SK-N-MC (cell line): Measurements from ENCODE around the gene GALNT6.

ENCODE experiments used
- EZH2 ChIP-seq: fragments of 200-600 bp; sonication (generic); IDR thresholded peaks from one replicate; pipeline ENCODE4 v1.6.1; 2017; ENCODE audit warnings: antibody characterized with exemption
- POLR2AphosphoS5 ChIP-seq: IDR thresholded peaks from 2 replicates; pipeline ENCODE4 v1.6.1; 2012; ENCODE audit warnings: mild to moderate bottlenecking, low read depth, low read length, borderline replicate concordance

DNA sequence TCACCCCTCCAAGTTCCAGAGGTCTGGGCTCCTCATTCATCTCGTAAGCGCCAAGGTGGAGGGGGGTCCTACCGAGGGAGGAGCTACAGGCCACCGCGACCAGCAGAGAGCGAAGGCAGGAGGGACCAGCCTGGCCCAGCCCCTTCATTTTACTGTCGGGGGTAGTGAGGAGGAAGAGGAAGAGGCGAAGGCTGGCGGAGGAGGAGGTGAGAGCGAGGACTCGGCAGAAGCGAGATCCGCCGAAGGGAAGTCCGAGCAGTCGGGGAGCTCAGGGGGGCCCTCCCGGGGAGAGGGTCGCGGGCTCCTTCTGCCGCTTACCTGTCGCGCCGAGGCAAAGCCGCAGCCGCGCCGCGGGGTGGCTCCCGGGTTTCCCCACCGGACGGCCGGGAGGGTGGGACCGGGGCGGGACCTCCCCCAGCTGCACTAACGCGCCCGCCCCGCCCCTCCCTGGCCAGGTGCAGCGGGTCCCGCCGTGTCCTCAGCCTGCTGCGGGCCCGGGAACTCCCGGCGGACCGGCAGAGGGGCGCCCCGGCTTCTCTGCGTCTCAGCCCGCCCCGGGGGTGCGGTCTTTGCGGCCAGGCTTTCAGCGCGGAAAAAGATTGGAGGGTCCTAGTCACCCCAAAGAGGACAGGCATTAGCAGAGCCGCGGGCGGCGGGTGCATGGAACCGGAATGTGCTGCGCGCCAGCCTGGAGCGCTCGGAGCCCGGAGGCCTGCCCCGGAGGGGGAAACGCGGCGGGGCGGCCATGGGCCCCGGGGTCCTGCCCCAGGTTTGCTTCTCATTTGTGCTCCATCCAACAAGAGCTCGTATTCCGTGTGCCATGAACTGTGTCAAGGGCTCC lies at the start of gene GALNT6:
- TF ChIP-seq EZH2 (no peak), POLR2AphosphoS5 (no peak)
